ENCODE measurements around the gene SMAD7.
"Not testable (repeated sequence)": the region's sequence is repeated elsewhere in the genome, so short reads cannot be mapped to it uniquely, and the experiment has no call there.

SMAD7 gene

DNA sequence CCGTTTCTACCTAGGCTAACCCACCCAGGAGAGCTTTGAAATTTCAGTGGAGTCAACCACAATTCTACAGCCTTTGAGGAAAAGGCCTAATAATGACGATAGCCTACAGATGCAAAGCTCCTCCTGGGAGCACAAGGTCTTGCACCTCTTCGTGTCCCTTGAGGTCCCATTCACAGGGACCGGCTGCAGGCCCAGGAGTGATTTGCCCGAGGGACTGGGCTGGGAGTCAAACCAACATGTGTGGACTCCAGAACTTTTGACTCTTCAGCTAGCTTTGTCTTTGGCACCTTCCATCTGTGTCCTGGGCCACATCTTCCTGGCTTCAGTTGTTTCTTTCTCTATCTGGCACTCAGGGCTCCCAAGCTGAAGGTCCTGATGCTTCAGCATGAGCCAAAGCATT, 76.5 kb downstream of the SMAD7 start:
- H3K9me3 Mint-ChIP-seq = no peaks in the 10 kb centered on the region
- peaks cover 56% of the 10 kb centered on the region for H3K4me1 Mint-ChIP-seq
- H3K4me3 Mint-ChIP-seq = no peak overlapping the region
- no peak overlapping the region for H3K27ac Mint-ChIP-seq
- no peak for TF ChIP-seq CTCF (IDR thresholded peaks at IDR 0.05)
- peaks cover 5% of the 10 kb centered on the region for H3K27me3 Mint-ChIP-seq (ENCODE audit: low read depth, poor library complexity)
- H3K36me3 Mint-ChIP-seq (ENCODE audit: low read depth) = no peaks in the 10 kb centered on the region
- no peak for DNase-seq

GRCh38 chr18:48872234-48873145, 78.3 kb downstream of the SMAD7 start:
- Mint-ChIP-seq H3K27ac (no peak overlapping the region), H3K4me3 (no peak overlapping the region), H3K9me3 (no peaks in the 10 kb centered on the region), H3K36me3 (ENCODE audit: low read depth) (no peaks in the 10 kb centered on the region), H3K27me3 (ENCODE audit: low read depth, poor library complexity) (no peaks in the 10 kb centered on the region), H3K4me1 (peaks cover 55% of the 10 kb centered on the region)
- no peak for DNase-seq
- TF ChIP-seq CTCF (IDR thresholded peaks at IDR 0.05) = no peak

DNA sequence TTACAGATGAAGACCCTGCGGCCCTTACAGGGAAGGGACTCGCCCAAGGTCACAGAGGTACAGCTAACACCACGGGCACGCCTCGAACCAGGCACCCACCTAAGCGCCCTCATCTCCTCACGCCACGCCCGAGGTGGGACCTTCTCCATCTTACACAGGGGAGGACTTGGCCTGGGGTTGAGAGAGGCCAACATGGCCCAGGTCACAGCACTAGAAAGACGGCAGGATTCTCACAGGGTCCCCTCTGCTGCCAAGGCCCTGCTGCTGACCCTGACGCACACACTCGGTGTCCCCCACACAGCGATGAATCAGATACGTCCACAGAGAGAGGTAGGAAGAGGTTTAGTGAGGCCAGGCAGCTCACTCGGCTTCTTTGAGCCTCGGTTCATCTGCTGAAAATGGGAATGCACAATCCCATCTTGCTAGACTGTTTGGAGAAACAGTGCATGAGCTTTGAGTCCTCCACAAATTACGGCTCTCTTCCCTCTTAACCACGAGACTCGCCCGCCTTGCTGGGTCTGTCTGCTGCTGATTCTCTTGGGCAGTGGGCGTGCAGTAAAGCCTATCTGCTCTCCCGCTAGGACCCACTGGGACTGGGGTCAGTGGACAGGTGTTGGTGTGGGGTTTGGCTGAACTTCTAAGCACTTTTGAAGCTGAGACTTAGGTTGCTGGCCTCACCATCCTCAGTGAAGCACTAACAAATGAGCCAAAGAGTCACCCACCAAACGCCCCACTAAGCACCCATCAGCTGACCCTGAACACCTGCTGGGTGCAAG, 79.2 kb downstream of the SMAD7 start:
- no peak for DNase-seq
- Mint-ChIP-seq H3K9me3 (no peaks in the 10 kb centered on the region), H3K27ac (no peak overlapping the region), H3K4me3 (no peak overlapping the region), H3K27me3 (ENCODE audit: low read depth, poor library complexity) (no peaks in the 10 kb centered on the region), H3K4me1 (peaks cover 51% of the 10 kb centered on the region), H3K36me3 (ENCODE audit: low read depth) (no peaks in the 10 kb centered on the region)
- TF ChIP-seq CTCF (IDR thresholded peaks at IDR 0.05) = no peak

- not testable (repeated sequence) for H3K4me3 Mint-ChIP-seq; H3K27ac Mint-ChIP-seq; H3K27me3 Mint-ChIP-seq (ENCODE audit: low read depth, poor library complexity); H3K36me3 Mint-ChIP-seq (ENCODE audit: low read depth); H3K9me3 Mint-ChIP-seq; DNase-seq
- peaks cover 44% of the 10 kb centered on the region for H3K4me1 Mint-ChIP-seq
Observed at GRCh38 chr18:48870926-48871325, 79.8 kb downstream of the SMAD7 start.
